GM19099 (cell line): ENCODE measurements around the gene SYCP2L.

Source experiments
- POLR2A ChIP-seq: IDR thresholded peaks from 3 replicates; pipeline ENCODE4 v1.6.1; 2011; ENCODE audit warnings: low read depth; ENCODE audit not compliant: insufficient read length; ENCODE audit errors: extremely low read depth

Gene SYCP2L

GRCh38 chr6:10977231-10977968 lies 90.5 kb downstream of the SYCP2L start:
- TF ChIP-seq POLR2A: no peak

DNA sequence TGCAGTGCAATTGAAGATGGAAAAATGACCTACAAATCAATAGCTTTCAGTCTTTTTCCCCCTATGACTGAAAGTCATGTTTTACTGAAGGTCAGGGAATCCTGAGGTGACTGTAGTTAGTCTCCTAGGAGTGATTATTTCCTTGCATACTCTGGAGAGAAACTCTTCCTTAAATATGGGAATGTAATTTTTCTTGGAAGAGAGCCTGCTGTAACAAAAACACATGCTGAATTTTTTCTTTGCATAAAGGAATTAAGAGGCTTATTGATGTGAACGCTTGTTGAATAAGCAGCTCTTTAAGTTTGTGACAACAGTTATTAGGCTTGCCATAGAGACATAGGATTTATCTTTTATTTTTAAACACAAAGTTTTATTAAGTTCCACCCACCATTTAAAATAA lies 92.8 kb downstream of the SYCP2L start:
- no peak for TF ChIP-seq POLR2A

DNA sequence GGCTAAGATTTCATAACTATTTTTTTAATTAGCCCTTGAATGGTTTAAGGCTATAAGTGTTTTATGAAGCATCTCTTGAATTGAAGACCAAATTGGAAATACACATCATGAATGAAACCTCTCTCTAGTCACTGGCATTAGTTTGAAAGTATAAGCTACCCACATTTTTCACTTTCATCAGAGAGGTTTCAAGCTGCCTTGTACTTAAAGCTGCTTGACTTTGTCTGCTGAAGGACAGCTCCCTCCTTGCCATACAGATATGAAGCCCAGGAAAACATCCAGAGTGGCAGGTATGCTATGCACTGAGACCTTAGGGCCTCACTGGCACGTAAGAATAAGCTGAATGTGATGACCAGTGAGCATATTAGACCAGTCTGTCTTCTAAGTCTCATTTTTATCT lies 94.6 kb downstream of the SYCP2L start:
- no peak for TF ChIP-seq POLR2A

- no peak for TF ChIP-seq POLR2A
These were observed 102.7 kb downstream of the SYCP2L start for GRCh38 chr6:10989587-10989986.

- TF ChIP-seq POLR2A: no peak
These were observed 104.3 kb downstream of the SYCP2L start for GRCh38 chr6:10991115-10991514.

DNA sequence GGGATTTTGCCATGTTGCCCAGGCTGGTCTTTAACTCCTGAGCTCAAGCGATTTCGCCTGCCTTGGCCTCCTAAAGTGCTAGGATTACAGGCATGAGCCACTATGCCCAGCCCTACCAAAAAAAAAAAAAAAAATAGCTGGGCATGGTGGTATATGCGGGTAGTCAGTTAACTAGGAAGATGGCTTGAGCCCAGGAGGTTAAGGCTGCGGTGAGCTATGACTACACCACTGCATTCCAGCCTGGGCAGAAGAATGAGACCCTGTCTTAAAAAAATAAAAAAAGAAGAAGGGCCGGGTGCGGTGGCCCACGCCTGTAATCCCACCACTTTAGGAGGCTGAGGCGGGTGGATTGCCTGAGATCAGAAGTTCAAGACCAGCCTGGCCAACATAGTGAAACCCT lies 107.0 kb downstream of the SYCP2L start:
- no peak for TF ChIP-seq POLR2A

DNA sequence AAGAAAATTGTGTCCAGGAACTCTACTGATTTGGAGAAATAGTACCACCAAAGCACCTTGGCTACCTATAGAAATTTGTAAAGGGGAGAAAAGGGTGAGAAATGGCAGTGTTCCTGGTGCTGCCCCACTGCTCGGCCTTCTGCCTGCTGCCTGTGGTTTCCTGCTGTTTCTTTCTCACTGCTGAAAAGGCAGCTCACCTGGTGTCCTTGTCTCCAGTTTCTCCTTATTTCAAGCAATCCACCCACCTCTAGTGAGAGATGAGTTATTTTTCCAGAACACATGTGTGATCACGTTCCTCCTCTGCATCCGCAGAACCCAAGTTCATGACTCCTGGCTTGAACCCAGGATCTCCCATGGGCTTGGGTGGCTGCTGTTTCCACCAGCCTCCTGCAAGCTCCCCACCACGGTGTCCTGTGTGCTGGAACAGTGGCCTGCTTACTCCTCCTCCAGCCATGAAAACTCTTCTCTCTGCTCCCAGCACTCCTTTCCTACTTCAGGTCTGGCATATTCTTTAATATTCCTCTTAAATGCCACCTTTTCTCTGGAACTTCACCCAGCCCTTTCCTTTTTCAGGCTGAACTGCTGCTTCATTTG lies 108.4 kb downstream of the SYCP2L start:
- TF ChIP-seq POLR2A: no peak

DNA sequence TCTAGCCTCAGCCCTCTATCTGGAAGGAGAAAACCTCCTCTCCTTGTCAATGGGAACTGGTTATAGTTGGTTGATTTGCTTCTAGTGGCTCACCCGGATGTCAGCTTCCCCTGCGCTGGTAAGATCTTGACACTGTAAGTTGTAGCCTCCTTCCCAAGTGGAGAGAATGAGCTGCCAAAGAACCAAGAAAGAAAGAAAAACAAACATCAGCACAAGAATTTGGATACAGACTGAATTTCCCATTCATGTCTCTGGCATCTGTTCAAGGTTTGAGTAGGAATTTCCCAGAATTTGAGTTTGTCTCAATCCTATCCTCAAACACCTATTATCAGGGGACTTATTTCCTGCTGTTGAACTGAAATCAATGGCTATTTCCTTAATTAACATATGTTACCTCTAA lies 113.1 kb downstream of the SYCP2L start:
- no peak for TF ChIP-seq POLR2A

DNA sequence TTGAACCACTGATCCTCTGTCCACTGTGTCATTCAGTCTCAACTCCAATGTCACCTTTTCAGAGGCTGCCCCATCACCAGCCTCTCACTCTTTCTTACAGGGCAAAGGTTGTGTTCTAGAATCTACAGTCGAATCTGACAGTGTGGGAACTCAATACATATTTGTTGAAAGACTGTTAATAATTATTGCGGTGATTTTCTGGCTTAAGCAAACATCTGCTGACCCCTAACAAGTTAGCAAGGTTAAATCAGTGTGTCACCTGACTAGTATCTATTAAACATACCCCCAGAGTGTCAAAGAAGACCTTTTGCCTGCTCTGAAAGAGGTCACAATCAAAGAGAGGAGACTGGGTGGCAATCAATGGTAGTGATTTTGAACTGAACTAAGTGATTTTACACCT lies 115.3 kb downstream of the SYCP2L start:
- TF ChIP-seq POLR2A: no peak

GRCh38 chr6:11006061-11006460 lies 119.2 kb downstream of the SYCP2L start:
- no peak for TF ChIP-seq POLR2A

DNA sequence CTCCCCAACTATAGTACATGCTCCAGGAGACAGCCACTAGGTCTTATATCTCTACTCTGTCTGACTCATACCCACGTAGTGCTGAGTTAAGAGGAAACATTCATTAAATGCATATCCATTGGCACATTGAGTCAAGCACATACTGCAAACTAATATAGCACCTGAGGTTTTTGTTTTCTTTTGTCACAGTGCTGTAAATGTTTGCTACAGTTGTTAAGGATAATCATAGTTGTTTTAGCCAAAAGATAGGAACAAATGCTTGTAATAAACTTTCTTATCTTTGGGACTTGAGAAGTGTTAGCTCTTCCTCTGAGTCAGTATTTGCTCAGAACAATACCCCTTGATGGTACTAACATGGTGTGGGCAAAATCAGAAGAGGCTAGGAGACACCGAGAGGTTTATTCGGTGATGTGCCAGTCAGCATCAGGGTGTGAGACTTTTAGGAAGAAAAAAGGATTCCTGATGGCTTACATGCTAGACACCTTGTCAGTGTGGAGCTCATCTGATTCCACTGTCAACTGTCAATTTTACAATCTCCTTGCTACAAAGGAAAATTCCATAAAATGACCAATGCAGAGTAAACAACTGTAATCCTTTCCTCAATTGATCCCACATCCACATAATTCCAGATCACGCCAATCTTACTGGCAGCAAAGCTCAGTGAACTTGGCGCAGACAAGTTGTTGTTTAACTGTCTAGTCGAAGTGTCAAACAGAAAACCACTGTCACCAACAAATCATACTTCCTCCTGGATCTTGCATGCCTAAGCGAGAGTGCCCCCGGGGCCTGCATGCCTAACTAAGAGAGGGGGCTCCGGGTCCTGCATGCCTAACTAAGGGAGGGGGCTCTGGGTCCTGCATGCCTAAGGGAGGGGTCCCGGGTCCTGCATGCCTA lies 121.1 kb downstream of the SYCP2L start:
- TF ChIP-seq POLR2A: no peak

- TF ChIP-seq POLR2A: no peak
These were observed 122.0 kb downstream of the SYCP2L start for GRCh38 chr6:11008821-11009220.

DNA sequence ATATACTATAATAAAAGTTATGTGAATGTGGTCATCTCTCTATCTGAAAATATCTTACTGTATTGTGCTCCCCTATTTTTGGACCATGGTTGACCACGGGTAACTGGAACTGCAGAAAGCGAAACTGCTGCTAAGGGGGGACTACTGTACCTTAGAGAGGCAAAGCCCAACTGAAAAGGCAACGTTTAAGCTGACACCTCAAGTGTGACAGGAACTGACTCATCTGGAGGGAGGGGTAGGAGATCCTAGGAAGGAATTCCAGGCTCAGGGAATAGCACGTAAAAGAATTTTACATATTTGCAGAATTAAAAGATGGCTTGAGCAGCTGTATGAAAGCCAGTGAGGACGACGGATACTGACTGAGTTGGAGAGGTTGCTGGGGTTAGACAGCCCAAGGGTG lies 122.5 kb downstream of the SYCP2L start:
- TF ChIP-seq POLR2A: no peak

DNA sequence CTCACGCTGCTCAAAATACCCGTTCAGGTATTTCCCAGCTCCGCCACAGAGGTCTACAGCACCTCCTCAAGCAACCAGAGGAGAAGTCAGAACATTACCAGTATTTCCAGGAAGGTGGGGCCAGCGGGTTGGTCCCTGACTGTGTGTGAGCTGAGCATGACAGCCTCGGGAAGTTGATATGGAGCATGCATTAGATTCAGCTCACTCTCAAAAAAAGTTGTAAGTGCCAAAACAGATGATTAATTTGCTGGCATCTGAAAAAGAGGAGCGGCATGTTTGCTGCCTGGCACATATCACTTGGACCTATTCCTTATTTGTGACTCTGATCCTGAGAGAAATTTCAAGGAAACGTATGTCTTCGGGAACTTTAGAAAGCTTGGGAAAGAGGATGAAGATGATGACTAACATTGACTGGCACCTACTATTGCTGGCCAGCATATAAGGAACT lies 125.0 kb downstream of the SYCP2L start:
- TF ChIP-seq POLR2A: no peak

DNA sequence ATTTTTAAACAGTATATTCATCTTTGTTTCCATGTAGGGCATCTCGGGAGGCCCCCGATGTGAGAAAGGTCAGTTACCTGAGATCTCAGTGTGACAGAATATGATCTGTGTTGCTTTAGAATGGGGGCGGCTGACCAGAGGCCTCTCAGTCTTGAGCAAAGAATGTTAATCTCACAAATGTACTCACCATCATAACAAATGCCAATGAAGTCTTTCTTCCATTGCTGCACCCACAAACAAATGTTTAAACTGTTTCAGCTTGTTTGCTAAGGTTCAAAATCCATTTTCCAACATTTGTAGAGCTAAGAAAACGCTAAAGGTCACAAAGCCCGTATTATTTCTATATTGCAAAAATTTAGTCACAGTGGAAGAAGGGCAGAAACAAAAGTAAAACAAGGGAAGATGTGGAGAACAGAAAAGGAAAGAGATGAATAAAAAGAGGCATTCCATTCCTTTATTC lies 125.5 kb downstream of the SYCP2L start:
- TF ChIP-seq POLR2A: no peak

- no peak for TF ChIP-seq POLR2A
These were observed 126.3 kb downstream of the SYCP2L start for GRCh38 chr6:11012976-11013720.

- TF ChIP-seq POLR2A: no peak
These were observed 126.8 kb downstream of the SYCP2L start for GRCh38 chr6:11013721-11014070.
